NCI-H2171 (cell line): ENCODE measurements around the gene LRRC40.
"Not testable (repeated sequence)": the region's sequence is repeated elsewhere in the genome, so short reads cannot be mapped to it uniquely, and the experiment has no call there.

Experiments
- DNase-seq: peaks from one replicate; lab custom pipeline; 2025; lab: John Stamatoyannopoulos, UW

The LRRC40 gene

GRCh38 chr1:70205434-70206118, at the start of gene LRRC40:
Gene LRRC40 (minus strand): TSS chr1:70205579. CDS start chr1:70205540, 39 bp downstream.
- peak; percentile 94 for DNase-seq

- DNase-seq = no peak
These were observed 43.4 kb upstream of the LRRC40 start for GRCh38 chr1:70248729-70249128.

- DNase-seq = no peak
These were observed 42.4 kb upstream of the LRRC40 start for GRCh38 chr1:70247768-70248167.

- DNase-seq = no peak
These were observed 41.7 kb upstream of the LRRC40 start for GRCh38 chr1:70247122-70247521.

GRCh38 chr1:70239940-70240339, 34.6 kb upstream of the LRRC40 start:
- DNase-seq = no peak

DNA sequence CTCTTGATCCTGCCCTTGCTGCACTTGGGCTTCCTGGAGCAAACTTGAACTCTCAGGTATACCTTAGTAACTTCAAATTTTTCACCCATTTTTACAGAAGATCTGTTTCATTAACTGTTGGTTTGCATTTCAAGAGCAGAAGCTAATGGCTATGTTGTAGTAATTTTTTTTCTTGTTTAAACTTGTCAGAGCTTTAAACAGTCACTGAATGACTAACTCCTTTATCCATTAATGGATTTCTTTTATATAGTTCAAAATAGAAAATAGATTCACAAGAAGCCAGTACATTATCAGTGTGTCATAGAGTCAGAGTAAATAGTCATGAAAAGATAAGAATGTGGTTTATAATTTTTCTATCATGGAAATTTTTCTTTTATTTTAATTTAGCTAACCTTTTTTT, 29.4 kb upstream of the LRRC40 start:
- DNase-seq = no peak

GRCh38 chr1:70231475-70231874, 26.1 kb upstream of the LRRC40 start:
- DNase-seq = no peak

GRCh38 chr1:70228670-70229069, 23.3 kb upstream of the LRRC40 start:
- DNase-seq = no peak

- no peak for DNase-seq
These were observed 22.1 kb upstream of the LRRC40 start for GRCh38 chr1:70227439-70227838.

DNA sequence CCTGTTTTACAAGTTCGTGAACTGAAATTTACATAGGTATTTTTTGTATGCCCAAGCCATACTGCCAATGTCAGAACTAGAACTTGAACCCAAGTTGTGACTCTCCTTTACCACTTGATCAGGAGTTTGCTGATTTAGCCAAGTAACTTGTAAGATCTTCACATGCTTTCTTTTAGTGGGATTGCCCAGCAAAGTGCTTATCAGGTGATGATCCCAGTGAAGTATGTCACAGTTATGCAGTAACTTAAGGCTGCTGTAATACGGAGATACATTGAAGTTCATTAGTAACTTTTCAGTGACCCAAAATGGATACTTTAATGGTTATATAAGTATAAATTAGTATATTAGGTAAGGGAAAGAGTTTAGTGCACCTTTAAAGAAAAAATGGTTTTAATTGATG, 19.6 kb upstream of the LRRC40 start:
- no peak for DNase-seq

GRCh38 chr1:70222716-70223235, 17.4 kb upstream of the LRRC40 start:
- DNase-seq = no peak

DNA sequence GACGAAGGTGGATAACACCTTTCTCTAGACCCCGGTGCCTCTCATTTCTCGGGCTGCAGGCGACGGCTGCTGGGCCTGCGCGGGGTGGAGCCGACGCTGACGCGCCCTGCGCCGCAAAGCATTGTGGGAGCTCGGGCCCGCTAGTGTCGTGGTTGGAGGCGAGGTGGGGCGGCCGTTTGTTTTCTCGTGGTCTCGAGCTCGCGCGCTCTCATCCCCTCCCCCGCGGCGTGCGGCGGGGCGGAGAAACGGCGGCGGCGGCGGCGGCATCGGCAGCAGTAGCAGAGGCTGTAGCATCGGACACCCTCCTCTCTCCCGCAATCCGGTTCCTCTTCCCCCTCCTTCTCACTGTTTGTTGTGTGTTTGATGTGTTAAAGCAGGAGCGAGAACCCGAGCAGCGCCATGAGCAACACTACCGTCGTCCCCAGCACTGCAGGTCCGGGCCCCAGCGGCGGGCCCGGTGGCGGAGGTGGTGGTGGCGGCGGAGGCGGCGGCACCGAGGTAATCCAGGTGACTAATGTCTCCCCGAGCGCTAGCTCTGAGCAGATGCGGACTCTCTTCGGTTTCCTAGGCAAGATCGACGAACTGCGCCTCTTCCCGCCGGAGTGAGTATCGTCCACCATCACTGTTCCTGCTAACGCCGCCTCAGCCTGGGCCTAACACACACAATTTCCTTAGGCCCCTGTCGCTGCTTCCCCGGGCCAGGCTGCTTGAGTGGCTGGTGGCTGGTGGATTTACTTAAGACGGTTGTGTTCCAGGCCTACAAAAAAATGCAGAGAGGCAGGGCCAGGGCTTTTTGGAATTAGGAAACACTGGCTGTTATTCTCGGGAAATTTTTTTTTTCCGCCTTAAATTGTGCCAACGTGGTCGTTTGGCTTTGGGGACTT, 16.1 kb upstream of the LRRC40 start, which contains the start of gene SRSF11:
SRSF11 (plus strand) TSS at position 143 of the 884 bp plus-strand sequence; CDS start at position 400, 257 bp downstream.
- peak; percentile 93 for DNase-seq

DNA sequence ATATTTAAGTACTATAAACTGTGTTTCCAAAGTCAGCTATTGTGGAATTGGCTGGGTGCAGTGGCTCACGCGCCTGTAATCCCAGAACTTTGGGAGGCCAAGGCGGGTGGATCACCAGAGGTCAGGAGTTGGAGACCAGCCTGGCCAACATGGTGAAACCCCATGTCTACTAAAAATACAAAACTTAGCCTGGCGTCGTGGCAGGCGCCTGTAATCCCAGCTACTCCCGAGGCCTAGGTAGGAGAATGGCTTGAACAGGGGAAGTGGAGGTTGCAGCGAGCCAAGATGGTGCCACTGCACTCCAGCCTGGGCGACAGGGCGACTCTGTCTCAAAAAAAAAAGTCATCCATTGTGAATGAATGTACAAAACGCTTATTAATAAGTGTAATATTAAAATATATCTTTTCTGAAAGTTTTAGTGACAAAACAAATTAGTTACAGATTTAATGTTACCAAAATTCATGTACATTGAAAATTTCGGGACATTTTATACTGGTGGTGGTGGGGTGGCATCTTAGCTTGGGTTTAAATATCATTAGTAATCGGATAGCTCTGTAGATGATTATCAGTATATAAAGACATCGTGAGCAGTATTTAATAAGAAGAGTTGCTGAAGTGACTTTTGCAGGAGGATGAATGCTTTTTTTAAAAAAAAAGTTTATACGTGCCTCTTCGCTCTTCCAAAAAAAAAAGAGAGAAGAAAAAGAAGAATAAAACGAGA, 15.3 kb upstream of the LRRC40 start:
- DNase-seq = no peak

GRCh38 chr1:70220015-70220414, 14.6 kb upstream of the LRRC40 start:
- DNase-seq = no peak

DNA sequence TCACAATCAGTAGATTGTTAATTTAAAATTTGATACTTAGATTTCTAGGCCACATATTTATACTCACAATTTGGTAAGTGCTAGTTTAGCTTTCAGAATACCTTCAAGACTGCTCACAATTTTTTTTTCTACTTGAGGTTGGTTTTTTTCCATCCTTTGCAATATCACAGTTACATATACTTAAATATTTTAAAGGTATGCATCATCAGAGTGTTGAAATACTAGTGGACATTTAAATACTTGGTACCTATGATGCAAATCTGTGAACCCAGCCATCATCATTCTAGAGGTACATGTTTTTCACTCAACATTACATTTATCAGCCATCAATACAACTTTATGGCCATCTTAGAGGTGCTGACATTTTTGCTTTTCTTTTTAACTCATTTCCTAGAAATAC, 6.2 kb upstream of the LRRC40 start:
- no peak for DNase-seq

- no peak for DNase-seq
These were observed 5.4 kb upstream of the LRRC40 start for GRCh38 chr1:70210820-70211219.

DNA sequence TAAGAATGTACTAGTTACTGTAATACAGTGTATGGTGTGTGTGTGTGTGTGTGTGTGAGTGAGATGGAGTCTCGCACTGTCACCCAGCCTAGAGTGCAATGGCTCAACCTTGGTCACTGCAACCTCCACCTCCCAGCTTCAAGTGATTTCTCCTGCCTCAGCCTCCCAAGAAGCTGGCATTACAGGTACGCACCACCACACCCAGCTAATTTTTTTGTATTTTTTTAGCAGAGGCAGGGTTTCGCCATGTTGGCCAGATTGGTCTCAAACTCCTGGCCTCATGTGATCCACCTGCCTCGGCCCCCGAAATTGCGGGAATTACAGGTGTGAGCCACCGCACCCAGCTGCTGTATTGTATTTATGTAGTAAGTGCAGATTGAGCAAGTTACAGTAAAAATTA, 2.9 kb upstream of the LRRC40 start:
- no peak for DNase-seq

DNA sequence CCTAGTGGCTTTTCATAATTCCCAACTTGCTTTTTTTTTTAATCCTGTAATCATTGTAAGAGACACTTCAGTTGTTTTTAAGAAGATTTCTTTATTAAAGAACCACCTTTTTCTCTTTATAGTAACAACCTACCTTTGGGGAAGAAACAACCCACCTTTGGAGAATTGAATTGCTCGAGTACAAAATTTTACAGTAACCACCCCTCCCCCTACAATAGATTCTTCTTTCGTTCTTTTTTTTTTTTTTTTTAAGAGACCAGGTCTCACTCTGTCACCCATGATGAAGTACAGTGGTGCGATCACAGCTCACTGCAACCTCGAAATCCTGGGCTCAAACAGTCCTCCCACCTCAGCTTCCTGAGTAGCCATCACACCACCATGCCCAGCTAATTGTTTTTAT, 2.1 kb upstream of the LRRC40 start:
- no peak for DNase-seq

DNA sequence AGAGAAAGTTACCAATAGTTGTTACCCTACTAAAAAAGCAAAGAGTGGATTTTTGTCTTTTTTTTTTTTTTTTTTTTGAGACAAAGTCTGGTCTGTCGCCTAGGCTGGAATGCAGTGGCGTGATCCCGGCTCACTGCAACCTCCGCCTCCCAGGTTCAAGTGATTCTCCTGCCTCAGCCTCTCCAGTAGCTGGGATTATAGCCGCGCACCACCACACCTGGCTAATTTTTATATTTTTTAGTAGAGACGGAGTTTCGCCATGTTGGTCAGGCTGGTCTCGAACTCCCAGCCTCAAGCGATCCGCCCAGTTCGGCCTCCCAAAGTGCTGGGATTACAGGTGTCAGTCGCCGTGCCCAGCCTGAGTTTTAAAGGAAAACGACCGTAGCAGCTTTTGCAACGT, 1.5 kb upstream of the LRRC40 start:
- DNase-seq = not testable (repeated sequence)

GRCh38 chr1:70205071-70205433, 327 bp downstream of the LRRC40 start:
- no peak for DNase-seq

- DNase-seq = no peak
These were observed 779 bp downstream of the LRRC40 start for GRCh38 chr1:70204600-70204999.

DNA sequence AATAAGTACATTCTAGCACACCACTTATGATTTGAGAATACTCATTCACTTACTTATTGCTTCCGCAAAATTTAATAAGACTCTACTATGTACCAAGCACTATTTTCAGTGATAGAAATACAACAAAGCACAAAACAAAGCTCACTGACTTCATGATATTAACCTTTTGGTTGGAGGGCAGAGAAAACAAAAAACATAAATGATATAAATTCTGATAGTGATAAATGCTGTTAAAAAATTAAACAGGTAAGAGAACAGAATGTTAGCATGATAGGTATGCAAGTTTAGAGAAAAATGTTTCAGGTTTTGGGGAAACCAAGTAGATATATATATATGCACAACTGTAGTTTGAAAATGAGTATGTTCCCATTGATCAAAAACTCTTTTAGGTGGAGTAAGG, 1.2 kb downstream of the LRRC40 start:
- no peak for DNase-seq
